Nephron (organoid): Measurements from ENCODE around the gene ZNF75A.

Experiments used
- H3K27ac Mint-ChIP-seq, 3 experiments: 2 replicates each; pipeline ENCODE4 v1.8.0; 2020; ENCODE audit warnings: mixed read lengths in 3 of 3, mild to moderate bottlenecking in 2 of 3, moderate library complexity in 1 of 3
- H3K27me3 Mint-ChIP-seq: 2 replicates; pipeline ENCODE4 v1.8.0; 2021; ENCODE audit warnings: low read depth, mild to moderate bottlenecking, moderate library complexity, mixed read lengths
- H3K36me3 Mint-ChIP-seq: 2 replicates; pipeline ENCODE4 v1.8.0; 2020; ENCODE audit warnings: low read depth, mixed read lengths
- H3K4me1 Mint-ChIP-seq: 2 replicates; pipeline ENCODE4 v1.8.0; 2020; ENCODE audit warnings: mixed read lengths
- H3K4me3 Mint-ChIP-seq, 3 experiments: 2 replicates each; pipeline ENCODE4 v1.8.0; 2020; ENCODE audit warnings: mild to moderate bottlenecking in 3 of 3, mixed read lengths in 3 of 3, moderate library complexity in 2 of 3
- H3K9me3 Mint-ChIP-seq: 2 replicates; pipeline ENCODE4 v1.8.0; 2020; ENCODE audit warnings: mixed read lengths
- TF ChIP-seq, protein P1 (sequence below), 3 experiments: fragments of 200-600 bp; sonication (generic); IDR thresholded peaks; one replicate each; pipeline ENCODE4 v1.5.0; 2021; ENCODE audit warnings: antibody characterized with exemption in 3 of 3; ENCODE audit not compliant: unreplicated experiment in 3 of 3

The ZNF75A gene

DNA sequence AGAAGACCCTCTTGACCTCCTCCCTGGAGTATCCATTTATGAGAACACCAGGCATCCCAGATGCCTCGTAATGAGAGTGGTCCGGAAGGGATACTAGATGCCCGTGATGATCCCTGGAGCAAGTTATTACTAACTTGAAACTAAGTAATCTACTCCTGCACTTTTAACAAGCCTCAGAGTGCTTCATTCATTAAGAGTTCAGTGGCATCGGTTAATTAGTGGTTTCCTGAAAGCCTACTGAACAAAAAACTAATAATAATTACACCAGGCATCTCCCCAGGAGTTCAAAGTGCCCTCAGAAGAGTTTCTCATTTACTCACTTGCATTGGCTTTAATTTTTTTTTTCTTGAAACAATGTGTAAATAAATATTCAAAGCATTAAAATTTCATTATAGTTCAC, 22.2 kb downstream of the ZNF75A start:
- peaks cover 12% of the 10 kb centered on the region for H3K36me3 Mint-ChIP-seq
- no peaks in the 10 kb centered on the region for H3K4me1 Mint-ChIP-seq
- no peak overlapping the region for H3K4me3 Mint-ChIP-seq
- TF ChIP-seq, protein P1, sequence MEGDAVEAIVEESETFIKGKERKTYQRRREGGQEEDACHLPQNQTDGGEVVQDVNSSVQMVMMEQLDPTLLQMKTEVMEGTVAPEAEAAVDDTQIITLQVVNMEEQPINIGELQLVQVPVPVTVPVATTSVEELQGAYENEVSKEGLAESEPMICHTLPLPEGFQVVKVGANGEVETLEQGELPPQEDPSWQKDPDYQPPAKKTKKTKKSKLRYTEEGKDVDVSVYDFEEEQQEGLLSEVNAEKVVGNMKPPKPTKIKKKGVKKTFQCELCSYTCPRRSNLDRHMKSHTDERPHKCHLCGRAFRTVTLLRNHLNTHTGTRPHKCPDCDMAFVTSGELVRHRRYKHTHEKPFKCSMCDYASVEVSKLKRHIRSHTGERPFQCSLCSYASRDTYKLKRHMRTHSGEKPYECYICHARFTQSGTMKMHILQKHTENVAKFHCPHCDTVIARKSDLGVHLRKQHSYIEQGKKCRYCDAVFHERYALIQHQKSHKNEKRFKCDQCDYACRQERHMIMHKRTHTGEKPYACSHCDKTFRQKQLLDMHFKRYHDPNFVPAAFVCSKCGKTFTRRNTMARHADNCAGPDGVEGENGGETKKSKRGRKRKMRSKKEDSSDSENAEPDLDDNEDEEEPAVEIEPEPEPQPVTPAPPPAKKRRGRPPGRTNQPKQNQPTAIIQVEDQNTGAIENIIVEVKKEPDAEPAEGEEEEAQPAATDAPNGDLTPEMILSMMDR (IDR thresholded peaks at IDR 0.05; ENCODE audit: unreplicated experiment in 3 of 3): no peak
- peaks cover 41% of the 10 kb centered on the region for H3K9me3 Mint-ChIP-seq
- no peak overlapping the region for H3K27ac Mint-ChIP-seq
- no peaks in the 10 kb centered on the region for H3K27me3 Mint-ChIP-seq

DNA sequence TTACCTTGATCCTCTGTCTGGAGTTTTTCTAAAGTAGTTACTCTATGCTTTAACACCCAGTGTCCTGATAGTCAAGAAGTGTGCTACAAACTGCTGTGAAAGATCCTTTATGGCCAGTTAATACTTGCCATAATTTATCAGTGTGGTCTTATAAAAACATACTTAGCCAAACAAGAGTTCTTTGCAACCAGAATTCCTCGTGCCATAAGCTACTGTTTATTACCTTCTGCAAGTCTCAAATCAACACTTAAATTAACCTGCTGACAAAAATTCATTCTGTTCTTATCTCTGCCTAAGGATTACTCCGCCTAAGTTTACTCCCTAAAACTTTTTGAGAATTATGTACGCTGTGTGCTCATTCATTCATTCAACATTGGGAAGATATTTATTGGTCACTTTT, 22.8 kb downstream of the ZNF75A start:
- Mint-ChIP-seq H3K4me3 (no peak overlapping the region), H3K4me1 (no peaks in the 10 kb centered on the region), H3K27ac (no peak overlapping the region), H3K9me3 (peaks cover 39% of the 10 kb centered on the region), H3K36me3 (peaks cover 12% of the 10 kb centered on the region), H3K27me3 (no peaks in the 10 kb centered on the region)
- TF ChIP-seq, protein P1 (IDR thresholded peaks at IDR 0.05; ENCODE audit: unreplicated experiment in 3 of 3): no peak

DNA sequence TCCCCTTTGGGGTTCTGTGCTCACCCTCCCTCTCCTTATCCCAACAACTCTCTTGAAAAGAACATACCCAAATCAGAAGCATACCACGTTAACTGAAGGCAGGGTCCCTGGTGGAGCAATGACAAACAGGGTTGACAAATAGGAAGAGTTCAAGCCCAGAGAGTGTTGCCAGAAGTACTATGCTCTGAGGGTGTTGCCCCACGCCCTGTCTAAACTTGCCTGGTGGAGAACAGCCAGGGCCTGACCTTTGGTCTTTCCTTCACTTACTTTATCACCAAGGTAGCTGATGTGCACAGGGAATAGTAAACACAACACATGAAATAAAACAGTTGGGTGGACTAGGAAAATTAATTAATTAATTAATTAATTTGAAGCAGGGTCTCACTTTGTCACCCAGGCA, 23.3 kb downstream of the ZNF75A start:
- TF ChIP-seq, protein P1 (IDR thresholded peaks at IDR 0.05; ENCODE audit: unreplicated experiment in 3 of 3): no peak
- Mint-ChIP-seq H3K4me3 (no peak overlapping the region), H3K4me1 (no peaks in the 10 kb centered on the region), H3K27ac (no peak overlapping the region), H3K36me3 (peaks cover 12% of the 10 kb centered on the region), H3K27me3 (no peaks in the 10 kb centered on the region), H3K9me3 (peaks cover 36% of the 10 kb centered on the region)

DNA sequence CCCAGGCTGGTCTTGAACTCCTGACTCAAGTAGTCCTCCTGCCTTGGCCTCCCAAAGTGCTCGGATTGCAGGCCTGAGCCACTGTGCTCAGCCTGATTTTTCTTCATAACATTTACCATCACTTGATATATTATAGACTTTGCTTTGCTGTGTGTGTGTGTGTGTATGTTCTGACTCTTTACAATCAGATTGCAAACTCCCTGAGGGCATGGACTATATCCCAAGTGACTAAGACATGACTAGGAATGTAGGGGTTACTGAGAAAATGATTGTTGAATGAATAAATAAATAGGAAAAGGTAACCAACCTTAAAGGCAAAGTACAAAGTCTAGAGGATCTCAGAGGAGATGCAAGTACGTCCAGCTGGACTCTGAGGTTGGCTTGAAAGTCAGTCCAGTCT, 40.7 kb downstream of the ZNF75A start:
- peaks cover 6% of the 10 kb centered on the region for H3K27me3 Mint-ChIP-seq
- H3K9me3 Mint-ChIP-seq: peaks cover 11% of the 10 kb centered on the region
- H3K36me3 Mint-ChIP-seq: no peaks in the 10 kb centered on the region
- TF ChIP-seq, protein P1 (IDR thresholded peaks at IDR 0.05; ENCODE audit: unreplicated experiment in 3 of 3): no peak
- no peak overlapping the region for H3K27ac Mint-ChIP-seq
- no peak overlapping the region for H3K4me3 Mint-ChIP-seq
- no peaks in the 10 kb centered on the region for H3K4me1 Mint-ChIP-seq

DNA sequence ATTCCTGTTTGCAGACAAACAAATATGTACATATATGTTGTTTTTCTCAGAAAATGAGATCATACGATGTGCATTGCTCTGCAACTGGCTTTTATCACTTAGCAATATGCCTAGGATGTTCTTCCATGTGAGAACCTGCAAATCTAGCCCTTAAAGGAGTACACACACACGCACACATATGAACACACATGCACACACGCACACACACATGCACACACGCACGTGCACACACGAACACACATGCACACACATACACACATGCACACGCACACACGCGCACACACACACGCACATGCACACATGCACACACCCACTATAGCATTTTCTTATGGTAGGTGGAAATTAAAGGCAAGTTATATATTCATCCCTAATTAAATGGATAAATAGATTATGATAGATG, 42.3 kb downstream of the ZNF75A start:
- peaks cover 11% of the 10 kb centered on the region for H3K9me3 Mint-ChIP-seq
- H3K27ac Mint-ChIP-seq: no peak overlapping the region
- H3K4me1 Mint-ChIP-seq: no peaks in the 10 kb centered on the region
- TF ChIP-seq, protein P1 (IDR thresholded peaks at IDR 0.05; ENCODE audit: unreplicated experiment in 3 of 3): no peak
- H3K27me3 Mint-ChIP-seq: peaks cover 6% of the 10 kb centered on the region
- no peaks in the 10 kb centered on the region for H3K36me3 Mint-ChIP-seq
- H3K4me3 Mint-ChIP-seq: no peak overlapping the region

DNA sequence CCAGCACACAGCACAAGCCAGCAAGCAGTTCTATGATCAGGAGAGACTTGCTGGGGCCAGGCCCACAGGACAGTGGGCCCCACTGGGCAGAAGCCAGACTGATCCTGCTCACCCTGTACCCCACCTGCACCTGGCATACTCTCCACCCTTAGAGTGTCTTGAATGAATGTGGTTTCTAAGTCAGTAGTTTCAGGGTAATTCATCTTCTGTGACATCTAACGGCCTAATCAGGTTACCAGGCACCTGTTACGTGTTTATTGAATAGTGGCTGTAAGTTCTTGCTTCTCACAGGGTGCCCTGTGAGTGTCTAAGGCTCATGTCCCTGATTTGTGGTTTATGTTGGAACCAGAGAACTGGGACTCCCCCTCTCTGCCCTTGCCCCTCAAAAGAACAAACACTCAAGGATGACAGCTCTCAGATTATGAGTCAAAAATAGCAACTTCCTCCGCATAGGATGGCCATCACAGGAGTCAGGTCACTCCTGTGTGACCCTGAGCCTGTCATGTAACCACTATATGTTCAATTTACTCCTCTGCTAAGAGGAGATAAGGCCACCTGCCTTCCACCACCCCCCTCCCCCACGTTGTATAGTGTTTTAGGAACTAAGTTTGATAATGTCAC, 43.4 kb downstream of the ZNF75A start:
- H3K27ac Mint-ChIP-seq: no peak overlapping the region
- H3K27me3 Mint-ChIP-seq: peaks cover 6% of the 10 kb centered on the region
- H3K4me3 Mint-ChIP-seq: no peak overlapping the region
- no peaks in the 10 kb centered on the region for H3K4me1 Mint-ChIP-seq
- peaks cover 11% of the 10 kb centered on the region for H3K9me3 Mint-ChIP-seq
- no peaks in the 10 kb centered on the region for H3K36me3 Mint-ChIP-seq
- TF ChIP-seq, protein P1 (IDR thresholded peaks at IDR 0.05; ENCODE audit: unreplicated experiment in 3 of 3): no peak
